NAMALWA (cell line): ENCODE data around the gene ANK3.

Experiments used
- DNase-seq: peaks from one replicate; pipeline ENCODE4 v3.0.0-alpha.2; 2015; ENCODE audit warnings: low spot score

Gene ANK3

GRCh38 chr10:60224066-60224705 lies 165.5 kb downstream of the ANK3 start:
- no peak for DNase-seq

GRCh38 chr10:60222047-60222446 lies 167.6 kb downstream of the ANK3 start:
- no peak for DNase-seq

GRCh38 chr10:60212195-60212594 lies 177.5 kb downstream of the ANK3 start:
- no peak for DNase-seq

GRCh38 chr10:60209874-60210570 lies 179.7 kb downstream of the ANK3 start:
- DNase-seq: no peak

GRCh38 chr10:60208676-60209269 lies 180.9 kb downstream of the ANK3 start:
- DNase-seq: peak; percentile 62

- no peak for DNase-seq
These were observed 181.8 kb downstream of the ANK3 start for GRCh38 chr10:60207894-60208293.

GRCh38 chr10:60206735-60207134 lies 182.9 kb downstream of the ANK3 start:
- DNase-seq: no peak

DNA sequence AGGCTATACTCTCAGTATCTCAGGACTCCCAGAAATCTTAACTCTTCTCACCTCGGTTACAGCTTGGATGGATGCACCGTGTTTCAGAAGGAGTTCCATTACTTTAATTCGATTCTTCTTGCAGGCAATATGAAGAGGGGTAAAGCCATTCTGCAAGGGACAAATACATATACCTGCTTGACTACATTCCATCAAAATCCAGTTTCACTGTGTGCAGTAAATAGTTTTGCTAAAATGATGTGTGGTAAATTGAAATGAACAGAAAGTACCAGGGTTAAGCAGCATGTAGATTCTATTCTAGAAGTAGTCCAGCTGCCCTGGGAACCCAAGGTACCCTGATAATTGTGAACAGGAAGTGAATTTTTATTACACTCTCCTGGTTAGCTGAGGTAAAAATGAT lies 183.9 kb downstream of the ANK3 start:
- DNase-seq: no peak

DNA sequence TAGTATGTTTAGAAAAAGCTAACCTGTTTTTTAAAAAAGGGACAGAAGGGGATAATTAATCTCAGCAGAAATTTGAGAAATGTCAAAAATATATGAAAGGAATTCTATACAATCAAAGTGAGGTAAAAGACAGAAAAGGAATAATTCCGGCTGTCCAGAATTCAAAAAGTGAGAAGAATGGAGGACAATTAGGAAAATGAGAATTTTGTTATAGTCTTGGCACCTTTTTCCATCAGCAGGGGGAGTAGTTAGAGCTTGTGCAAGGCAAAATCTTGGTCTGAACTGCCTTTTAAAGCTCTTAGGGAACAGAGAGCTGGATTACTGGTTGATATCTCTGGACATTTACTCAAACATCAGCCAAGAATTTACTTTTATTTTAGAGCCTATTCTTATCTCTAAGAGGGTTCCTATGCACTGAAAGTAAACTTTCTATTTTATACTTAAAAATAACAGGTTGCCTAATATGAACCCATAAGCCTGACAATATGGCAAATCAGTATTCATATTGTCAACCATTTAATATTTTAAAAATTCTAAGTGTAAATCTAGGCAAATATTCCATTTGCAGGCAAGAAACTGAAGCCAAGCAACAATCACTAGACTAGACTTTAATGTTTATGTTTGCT lies 185.6 kb downstream of the ANK3 start:
- DNase-seq: peak; percentile 56

DNA sequence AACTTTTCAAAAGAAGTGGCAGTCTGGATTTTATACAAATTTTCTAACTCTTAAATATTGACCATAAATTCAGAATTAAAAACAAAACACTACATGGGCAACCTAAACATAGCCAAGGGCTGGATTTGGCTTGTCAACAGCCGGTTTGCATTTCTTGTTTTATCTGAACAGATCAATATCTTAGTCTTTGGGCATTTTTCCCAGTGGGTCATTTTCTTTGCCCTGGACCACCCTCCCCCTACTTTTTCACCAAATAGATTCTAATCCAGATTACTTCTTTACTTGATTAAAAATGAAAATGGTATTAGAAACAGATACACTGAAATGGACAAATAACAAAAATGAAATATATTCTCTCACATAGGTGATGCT lies 189.0 kb downstream of the ANK3 start:
- DNase-seq: no peak

- DNase-seq: no peak
These were observed 189.5 kb downstream of the ANK3 start for GRCh38 chr10:60200012-60200681.

- DNase-seq: no peak
These were observed 192.5 kb downstream of the ANK3 start for GRCh38 chr10:60197206-60197605.

DNA sequence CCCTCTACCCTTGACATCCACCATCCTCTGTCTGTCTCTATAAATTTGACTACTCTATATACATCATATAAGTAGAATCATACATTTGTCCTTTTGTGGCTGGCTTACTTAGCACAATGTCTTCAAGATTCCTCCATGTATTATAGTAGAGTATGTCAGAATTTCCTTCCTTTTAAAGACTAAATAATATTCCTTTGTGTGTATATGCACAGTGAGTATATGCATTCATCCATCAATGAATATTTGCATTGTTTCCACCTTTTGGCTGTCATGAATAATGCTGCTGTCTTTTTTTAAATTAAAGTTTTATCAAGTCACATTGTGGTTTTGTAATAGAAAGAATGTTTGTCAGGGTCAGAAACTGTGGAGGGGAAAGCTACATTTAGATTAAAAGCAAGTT lies 195.3 kb downstream of the ANK3 start:
- DNase-seq: no peak

- no peak for DNase-seq
These were observed 196.7 kb downstream of the ANK3 start for GRCh38 chr10:60192946-60193345.

GRCh38 chr10:60189861-60190475 lies 199.7 kb downstream of the ANK3 start:
- no peak for DNase-seq

GRCh38 chr10:60188548-60188947 lies 201.1 kb downstream of the ANK3 start:
- no peak for DNase-seq

DNA sequence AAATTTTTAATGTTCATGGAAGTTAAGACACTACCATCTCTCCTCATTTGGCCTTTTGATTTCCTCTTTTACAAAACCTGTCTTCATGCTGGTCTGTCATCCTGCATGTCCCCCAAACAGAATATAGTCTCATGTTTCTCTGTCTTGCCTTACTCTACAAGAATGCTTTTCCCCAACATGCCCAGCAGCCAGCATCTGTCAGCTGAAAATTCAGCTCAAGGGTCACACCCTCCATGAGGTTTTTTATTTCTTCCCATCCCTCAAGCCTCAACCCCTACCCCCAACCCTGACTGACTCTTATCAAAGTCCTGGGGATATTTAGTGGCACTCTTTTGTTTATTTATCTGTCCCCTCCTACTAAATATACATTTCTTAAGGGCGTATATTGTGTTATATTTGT lies 202.0 kb downstream of the ANK3 start:
- no peak for DNase-seq

GRCh38 chr10:60186315-60187071 lies 203.2 kb downstream of the ANK3 start:
- DNase-seq: no peak

- no peak for DNase-seq
These were observed 204.3 kb downstream of the ANK3 start for GRCh38 chr10:60185421-60185820.

GRCh38 chr10:60182691-60183090 lies 207.0 kb downstream of the ANK3 start:
- DNase-seq: no peak

- no peak for DNase-seq
These were observed 212.8 kb downstream of the ANK3 start for GRCh38 chr10:60176925-60177324.
